ENCODE results near the gene RALBP1. TPM values are rescaled to one million over a fixed set of nuclear protein-coding genes. Genes with fewer than 3 reads are reported as not detected.
A peak's percentile ranks its signal among the peaks of the same experiment; 100 is the strongest.

The RALBP1 gene
- total and polyA plus RNA-seq, 2 of the 4 experiments (the other 2 are of a cell fraction): 30.6 to 38.2 TPM

DNA sequence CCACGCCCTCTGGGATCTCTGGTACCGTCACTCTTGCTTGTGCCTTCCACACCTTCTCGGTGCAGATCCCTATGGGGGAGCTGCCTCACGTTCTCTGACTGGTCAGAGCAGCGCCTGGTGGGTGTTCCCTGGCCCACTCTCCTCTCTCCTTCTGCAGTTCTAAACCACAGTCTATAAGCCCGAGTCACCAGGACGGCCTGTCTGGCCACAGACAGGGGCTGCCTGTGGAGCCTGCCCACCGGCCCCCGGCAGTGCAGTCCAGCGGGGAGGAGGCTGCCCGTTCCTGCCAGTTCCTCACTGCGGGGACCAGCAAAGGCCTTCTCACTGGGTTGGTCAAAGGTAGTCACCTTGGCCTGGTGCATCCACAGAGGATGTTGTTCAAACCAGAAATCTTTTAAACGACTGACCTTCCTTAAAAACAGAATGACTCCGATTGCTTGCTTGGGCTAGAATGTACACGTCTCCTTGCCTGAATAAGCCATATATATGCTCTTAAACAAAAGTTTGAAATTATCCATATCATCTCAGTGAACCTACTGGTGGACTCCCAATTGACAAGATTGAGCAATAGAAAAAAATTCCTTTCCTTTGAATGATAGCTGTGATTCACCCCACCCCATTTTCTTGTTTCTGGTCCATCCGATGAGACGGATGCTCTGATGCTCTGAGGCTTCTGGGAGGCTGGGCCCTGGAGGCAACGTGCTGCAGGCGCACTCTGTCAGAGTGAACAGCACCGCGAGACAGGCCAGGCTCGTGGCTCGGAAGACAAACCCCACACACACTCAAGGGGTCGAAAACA lies 61.2 kb downstream of the RALBP1 start:
- H4K8ac ChIP-seq (ENCODE audit: low read depth in 2 of 2, low read length in 2 of 2): peak overlapping the region; percentile 1 to 67; a peak in 2 of 4 replicates
- H2AFZ ChIP-seq (replicated peaks; ENCODE audit: low read length, poor library complexity): no peak overlapping the region
- WGBS, 2 experiments (ENCODE audit: extremely low coverage in 2 of 2, insufficient read length in 1 of 2): 96% methylated on average over 8 of the region's 24 CpGs; no CpG with 5 or more reads in 1 of the 2 experiments
- no peaks in the 10 kb centered on the region for H3K27me3 ChIP-seq (ENCODE audit: control insufficient read depth, insufficient read depth, low read length)
- peak overlapping the region; percentile 51; the same call in 1 of the 3 replicates for H2BK15ac ChIP-seq (ENCODE audit: low read depth, low read length)
- no peak overlapping the region for H3K9ac ChIP-seq (ENCODE audit: low read depth, low read length)
- peak overlapping the region; percentile 39; the same call in 1 of the 2 replicates for H4K5ac ChIP-seq (ENCODE audit: low read depth, low read length)
- in situ Hi-C loops (cut with MboI; ENCODE audit: low sequenced_read_pairs): no loop called here
- peak overlapping the region; percentile 88 for H2AK5ac ChIP-seq (ENCODE audit: low read depth, low read length)
- H3K4me3 ChIP-seq (ENCODE audit: insufficient read depth, low read depth, low read length): no peak overlapping the region
- dilution Hi-C loops (cut with HindIII; ENCODE audit: low sequenced_read_pairs, unreplicated experiment): no loop called here
- peak overlapping the region; percentile 63; the same call in 1 of the 2 replicates for H2BK120ac ChIP-seq (ENCODE audit: low read depth, low read length)
- no peaks in the 10 kb centered on the region for H4K20me1 ChIP-seq (ENCODE audit: insufficient read depth, low read length)
- DNase-seq: peak; percentile 61
- no peak for ATAC-seq (ENCODE audit: low read depth)
- peak overlapping the region; percentile 36; the same call in 1 of the 2 replicates for H3K18ac ChIP-seq (ENCODE audit: low read depth, low read length)
- H4K91ac ChIP-seq (ENCODE audit: insufficient read depth, low read depth, low read length): peak overlapping the region; percentile 12; the same call in 1 of the 2 replicates
- H3K14ac ChIP-seq (replicated peaks; ENCODE audit: low read depth, low read length): no peak overlapping the region; the same call in 1 of the 2 replicates
- BruUV-seq (replicated peaks): TSS peak; percentile 88
- H2BK5ac ChIP-seq (ENCODE audit: low read depth, low read length, poor library complexity, severe bottlenecking): peak overlapping the region; percentile 73
- peak overlapping the region; percentile 86 for H2AK9ac ChIP-seq (replicated peaks; ENCODE audit: low read depth, low read length, poor library complexity)
- no peaks in the 10 kb centered on the region for H3K9me3 ChIP-seq (ENCODE audit: control insufficient read depth, insufficient read depth, low read length)
- peak overlapping the region; percentile 61 for H3K4ac ChIP-seq (ENCODE audit: low read depth, low read length)
- H2BK20ac ChIP-seq (ENCODE audit: low read depth, low read length): peak overlapping the region; percentile 57; the same call in 1 of the 2 replicates
- peaks cover 35% of the 10 kb centered on the region for H3K4me1 ChIP-seq (ENCODE audit: control insufficient read depth, insufficient read depth, low read length)
- H3K23ac ChIP-seq (ENCODE audit: low read depth, low read length): 0 out of 2 replicates have a peak overlapping the region, but pooled peaks have one; percentile 17
- peak overlapping the region; percentile 56 for H3K27ac ChIP-seq (ENCODE audit: insufficient read depth, low read length)
- ChIA-PET POLR2A (ENCODE audit: unreplicated experiment) (no interaction called here), CTCF (no interaction called here)
- peaks cover 12 to 42% of the 10 kb centered on the region in 2 experiments for H3K79me1 ChIP-seq (ENCODE audit: low read depth in 1 of 2, low read length in 2 of 2)
- intact Hi-C loops (cut with micrococcal nuclease): no loop called here
- no peak overlapping the region for H3K56ac ChIP-seq (ENCODE audit: extremely low read depth, insufficient read depth, low read length)
- peaks cover 27% of the 10 kb centered on the region for H3K9me1 ChIP-seq (ENCODE audit: insufficient read depth, low read length)
- no peak for TF ChIP-seq FOS (IDR thresholded peaks at IDR 0.05; ENCODE audit: low read depth, low read length)
- peak; percentile 84 for TF ChIP-seq CEBPB (IDR thresholded peaks at IDR 0.05; ENCODE audit: low read depth, low read length)
- TF ChIP-seq RAD21 (IDR thresholded peaks at IDR 0.05; ENCODE audit: low read length): no peak
- TF ChIP-seq, protein P1, sequence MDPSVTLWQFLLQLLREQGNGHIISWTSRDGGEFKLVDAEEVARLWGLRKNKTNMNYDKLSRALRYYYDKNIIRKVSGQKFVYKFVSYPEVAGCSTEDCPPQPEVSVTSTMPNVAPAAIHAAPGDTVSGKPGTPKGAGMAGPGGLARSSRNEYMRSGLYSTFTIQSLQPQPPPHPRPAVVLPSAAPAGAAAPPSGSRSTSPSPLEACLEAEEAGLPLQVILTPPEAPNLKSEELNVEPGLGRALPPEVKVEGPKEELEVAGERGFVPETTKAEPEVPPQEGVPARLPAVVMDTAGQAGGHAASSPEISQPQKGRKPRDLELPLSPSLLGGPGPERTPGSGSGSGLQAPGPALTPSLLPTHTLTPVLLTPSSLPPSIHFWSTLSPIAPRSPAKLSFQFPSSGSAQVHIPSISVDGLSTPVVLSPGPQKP (IDR thresholded peaks at IDR 0.05; ENCODE audit: borderline replicate concordance, low read depth, low read length): no peak
- H3K4me2 ChIP-seq (ENCODE audit: low read depth, low read length): no peak overlapping the region
- H3K36me3 ChIP-seq (ENCODE audit: control insufficient read depth, insufficient read depth, low read length): peaks cover 39% of the 10 kb centered on the region
